Small intestine (tissue), 7 donors: ENCODE data around the gene HOPX. TPM values are rescaled to one million over a fixed set of nuclear protein-coding genes. Genes with fewer than 3 reads are reported as not detected.
"Not testable (repeated sequence)": the region's sequence is repeated elsewhere in the genome, so short reads cannot be mapped to it uniquely, and the experiment has no call there.

Source experiments
- DNase-seq, 2 donors: peaks; one replicate each; pipeline versions ENCODE4 v3.0.0 to v3.0.0-alpha.2; 2013
- FAIRE-seq: peaks from 2 replicates; lab custom pipeline; 2012; peaks lifted over from hg19 to GRCh38; lab: Jason Lieb, UNC
- H3K27ac ChIP-seq, 3 donors: one replicate each; pipeline ENCODE4 v1.5.1; 2013; ENCODE audit warnings: low read length in 2 of 3, mild to moderate bottlenecking in 2 of 3, control low read depth in 1 of 3, inconsistent platforms in 1 of 3, low read depth in 1 of 3, moderate library complexity in 1 of 3
- H3K27me3 ChIP-seq, 3 donors: one replicate each; pipeline ENCODE4 v1.6.1; 2013; ENCODE audit warnings: low read length in 3 of 3, inconsistent platforms in 1 of 3; ENCODE audit not compliant: control insufficient read depth in 3 of 3, insufficient read depth in 3 of 3
- H3K36me3 ChIP-seq, 3 donors: one replicate each; pipeline ENCODE4 v1.6.1; 2013; ENCODE audit warnings: low read length in 3 of 3, inconsistent platforms in 1 of 3, low read depth in 1 of 3, mild to moderate bottlenecking in 1 of 3, moderate library complexity in 1 of 3; ENCODE audit not compliant: control insufficient read depth in 3 of 3, insufficient read depth in 2 of 3
- H3K4me1 ChIP-seq, 3 donors: one replicate each; pipeline ENCODE4 v1.6.1; 2013; ENCODE audit warnings: low read length in 2 of 3, inconsistent platforms in 1 of 3, low read depth in 1 of 3, mild to moderate bottlenecking in 1 of 3, moderate library complexity in 1 of 3; ENCODE audit not compliant: control insufficient read depth in 3 of 3, insufficient read depth in 2 of 3
- H3K4me3 ChIP-seq, 3 donors: one replicate each; pipeline ENCODE4 v1.5.1; 2013; ENCODE audit warnings: low read length in 3 of 3, control low read depth in 1 of 3, inconsistent platforms in 1 of 3, low read depth in 1 of 3, mild to moderate bottlenecking in 1 of 3, moderate library complexity in 1 of 3
- H3K9me3 ChIP-seq, 2 donors: one replicate each; pipeline ENCODE4 v1.6.1; 2013; ENCODE audit warnings: low read depth in 1 of 2, low read length in 1 of 2; ENCODE audit not compliant: control insufficient read depth in 2 of 2, insufficient read depth in 1 of 2
- WGBS, 3 donors: extraction: QIAGEN DNeasy Blood & Tissue Kit; methylation state at CpG; one replicate each; pipeline ENCODE4 v1.1.7; 2013; 5-methylcytosine and 5-hydroxymethylcytosine counted together
- polyA plus RNA-seq, 4 donors: library from polyadenylated mRNA; stranded (reverse) in 3 of 4; unstranded in 1 of 4; fragments of 200-250 nt in 3 of 4; fragments of 120-200 nt in 1 of 4; gene quantifications; one replicate each; pipeline versions ENCODE4 v1.2.1 to v1.2.3, GENCODE V29; 2013
- donor health status: healthy with polysubstance abuse.
- donor health status: control.
- donor health status: control.
- donor health status: Bipolar disorder and iron deficiency.
- donor health status: healthy.

HOPX gene
- polyA plus RNA-seq, 4 donors = 8.6 to 146 (median 47.4) TPM

- no peak overlapping the region for H3K4me3 ChIP-seq
- 82 to 92% (median 85%) methylated on average over 11 of the region's 11 CpGs for WGBS, 3 donors
- H3K36me3 ChIP-seq = no peaks in the 10 kb centered on the region
- DNase-seq (no peak), FAIRE-seq (no peak)
- H3K27ac ChIP-seq = no peak overlapping the region
- H3K9me3 ChIP-seq = peaks cover 0 to 5% of the 10 kb centered on the region in 2 donors
- H3K4me1 ChIP-seq = no peaks in the 10 kb centered on the region
- no peaks in the 10 kb centered on the region for H3K27me3 ChIP-seq
Measured at GRCh38 chr4:56612282-56612681, 68.8 kb downstream of the HOPX start.

DNA sequence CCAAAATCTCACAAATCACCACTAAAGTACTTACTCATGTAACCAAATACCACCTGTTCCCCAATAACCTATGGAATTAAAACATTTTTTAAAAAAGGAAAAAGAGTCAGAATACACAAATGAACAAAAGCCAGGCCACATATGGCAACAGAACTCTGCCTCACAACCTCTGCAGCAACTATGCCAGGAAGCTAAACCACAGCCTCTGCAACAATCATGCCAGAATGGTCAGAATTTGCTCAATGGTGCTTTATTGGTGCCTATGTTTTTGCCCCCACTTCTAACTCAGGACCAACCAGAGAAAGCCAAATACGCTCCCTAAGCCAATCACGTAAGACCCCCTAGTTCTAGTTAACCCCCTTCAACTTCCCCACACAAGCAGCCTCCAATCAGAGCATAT, 69.6 kb downstream of the HOPX start:
- FAIRE-seq (no peak), DNase-seq (no peak)
- 82 to 88% (median 87%) methylated on average over 2 of the region's 2 CpGs for WGBS, 3 donors
- no peak overlapping the region for H3K4me3 ChIP-seq
- no peaks in the 10 kb centered on the region for H3K4me1 ChIP-seq
- H3K9me3 ChIP-seq = peaks cover 0 to 5% of the 10 kb centered on the region in 2 donors
- H3K27ac ChIP-seq = no peak overlapping the region
- no peaks in the 10 kb centered on the region for H3K36me3 ChIP-seq
- H3K27me3 ChIP-seq = peaks cover 0 to under 1% (median 0%) of the 10 kb centered on the region in 3 donors

DNA sequence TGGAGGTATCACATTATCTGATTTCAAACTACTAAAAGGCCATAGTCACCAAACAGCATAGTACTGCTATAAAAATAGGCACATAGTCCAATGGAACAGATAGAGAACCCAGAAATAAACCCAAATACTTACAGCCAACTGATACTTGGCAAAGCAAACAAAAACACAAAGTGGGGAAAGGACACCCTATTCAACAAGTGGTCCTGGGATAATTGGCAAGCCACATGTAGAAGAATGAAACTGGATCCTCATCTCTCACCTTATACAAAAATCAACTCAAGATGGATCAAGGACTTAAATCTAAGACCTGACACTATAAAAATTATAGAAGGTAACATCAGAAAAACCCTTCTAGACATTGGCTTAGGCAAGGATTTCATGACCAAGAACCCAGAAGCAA, 70.9 kb downstream of the HOPX start:
- not testable (repeated sequence) for H3K36me3 ChIP-seq, H3K9me3 ChIP-seq, H3K27me3 ChIP-seq, H3K27ac ChIP-seq, H3K4me3 ChIP-seq, H3K4me1 ChIP-seq, FAIRE-seq, DNase-seq

GRCh38 chr4:56607926-56608325, 73.2 kb downstream of the HOPX start:
- DNase-seq (no peak), FAIRE-seq (no peak)
- Histone ChIP-seq H3K27me3 (peaks cover 0 to 3% (median 0%) of the 10 kb centered on the region in 3 donors), H3K36me3 (no peaks in the 10 kb centered on the region), H3K27ac (no peak overlapping the region), H3K4me1 (no peaks in the 10 kb centered on the region), H3K9me3 (peaks cover 0 to 5% of the 10 kb centered on the region in 2 donors), H3K4me3 (no peak overlapping the region)

- 71 to 96% (median 75%) methylated on average over 3 of the region's 3 CpGs for WGBS, 3 donors
- FAIRE-seq (no peak), DNase-seq (no peak)
- Histone ChIP-seq H3K27ac (no peak overlapping the region), H3K9me3 (peaks cover 0 to 5% of the 10 kb centered on the region in 2 donors), H3K4me3 (no peak overlapping the region), H3K4me1 (no peaks in the 10 kb centered on the region), H3K27me3 (peaks cover 0 to 3% (median 0%) of the 10 kb centered on the region in 3 donors), H3K36me3 (no peaks in the 10 kb centered on the region)
Measured at GRCh38 chr4:56606385-56606784, 74.7 kb downstream of the HOPX start.

GRCh38 chr4:56605464-56605863, 75.6 kb downstream of the HOPX start:
- not testable (repeated sequence) for H3K36me3 ChIP-seq, H3K27ac ChIP-seq, H3K4me3 ChIP-seq, H3K27me3 ChIP-seq, H3K9me3 ChIP-seq, H3K4me1 ChIP-seq, FAIRE-seq
- WGBS, 3 donors = 13 to 41% (median 29%) methylated on average over 4 of the region's 4 CpGs
- peak; percentile 9 to 38 for DNase-seq

DNA sequence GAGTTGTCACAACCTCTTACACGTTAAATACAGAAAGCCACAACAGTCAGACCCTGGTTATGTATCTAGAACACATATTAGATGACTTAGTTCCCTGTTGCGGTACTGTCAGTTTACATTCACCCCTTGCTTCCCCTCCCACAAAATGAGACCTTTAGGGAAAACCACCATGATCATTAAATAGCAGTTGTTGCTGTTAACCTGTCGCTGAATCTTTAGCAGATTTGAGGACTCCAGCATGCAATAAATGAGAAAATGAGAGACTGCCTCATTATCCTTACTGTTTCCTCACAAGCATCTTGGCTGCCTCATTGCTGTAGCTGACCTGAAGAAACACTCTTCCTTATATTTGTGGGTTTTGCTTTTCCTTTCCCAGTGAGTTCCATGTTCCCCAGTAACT, 77.8 kb downstream of the HOPX start:
- no peaks in the 10 kb centered on the region for H3K36me3 ChIP-seq
- H3K27ac ChIP-seq = no peak overlapping the region
- DNase-seq (no peak), FAIRE-seq (no peak)
- no peak overlapping the region for H3K4me3 ChIP-seq
- WGBS, 3 donors = 75 to 88% (median 79%) methylated on average over 3 of the region's 3 CpGs
- peaks cover 0 to under 1% of the 10 kb centered on the region in 2 donors for H3K9me3 ChIP-seq
- no peaks in the 10 kb centered on the region for H3K4me1 ChIP-seq
- peaks cover 0 to 3% (median 0%) of the 10 kb centered on the region in 3 donors for H3K27me3 ChIP-seq

Other genes with a start within 250 kb of the HOPX start
- 10 to 100 TPM in 1 of 4 donors, 1 to 10 TPM in 2, under 1 TPM in 1; 0.67 to 13.5 (median 3.8) TPM for gene PPAT, start 245.7 kb downstream of the HOPX start, polyA plus RNA-seq
- 10 to 100 TPM; 11.0 to 92.1 (median 47.9) TPM for gene PAICS, start 245.0 kb downstream of the HOPX start, polyA plus RNA-seq
- gene SRP72, start 213.7 kb downstream of the HOPX start, polyA plus RNA-seq = 10 to 100 TPM; 18.8 to 65.8 (median 35.1) TPM
- 1 to 10 TPM in 1 of 4 donors, under 1 TPM in 2, not detected in 1; 0.35 to 2.1 (median 0.54) TPM for gene ARL9, start 175.5 kb downstream of the HOPX start, polyA plus RNA-seq
- gene SPINK2, start 140.4 kb upstream of the HOPX start, polyA plus RNA-seq = 1 to 10 TPM in 1 of 4 donors, under 1 TPM in 2, not detected in 1; 0.51 to 7.0 (median 0.52) TPM
- 10 to 100 TPM in 1 of 4 donors, 1 to 10 TPM in 3; 3.8 to 24.2 (median 4.8) TPM for gene REST, start 226.6 kb upstream of the HOPX start, polyA plus RNA-seq